Measurements from ENCODE around the gene DIP2C.

Gene DIP2C

DNA sequence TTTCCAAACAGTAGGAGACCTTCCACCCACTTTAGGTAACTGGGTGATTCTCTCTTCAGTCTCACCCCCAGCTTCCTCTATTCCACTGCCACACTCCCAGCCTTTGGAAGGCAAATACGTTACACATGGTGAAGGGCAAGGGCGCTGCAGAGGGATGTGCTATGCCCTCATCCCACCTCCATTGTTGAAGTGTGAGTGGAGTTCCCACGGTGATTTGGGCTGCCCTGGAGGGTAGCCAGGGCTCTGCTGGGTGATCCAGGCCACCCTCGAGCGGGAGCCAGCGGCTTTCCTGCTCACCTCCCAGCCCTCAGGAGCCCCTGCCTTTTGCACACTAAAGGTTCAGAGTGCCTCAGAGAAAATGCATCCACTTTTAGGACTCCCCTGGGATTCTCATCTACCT is 373.1 kb downstream of the DIP2C start:
- no peak for TF ChIP-seq CTCF (IDR thresholded peaks at IDR 0.05; ENCODE audit: control insufficient read depth, extremely low read depth, insufficient read depth)
- no peak overlapping the region for H3K4me3 ChIP-seq (ENCODE audit: low read depth, low read length)
- no peak for DNase-seq (ENCODE audit: low read depth)

- no peak for TF ChIP-seq CTCF (IDR thresholded peaks at IDR 0.05; ENCODE audit: control insufficient read depth, extremely low read depth, insufficient read depth)
- no peak for DNase-seq (ENCODE audit: low read depth)
- H3K4me3 ChIP-seq (ENCODE audit: low read depth, low read length), result no peak overlapping the region
Observed at GRCh38 chr10:314871-315270, 374.6 kb downstream of the DIP2C start.

- no peak for DNase-seq (ENCODE audit: low read depth)
- no peak for TF ChIP-seq CTCF (IDR thresholded peaks at IDR 0.05; ENCODE audit: control insufficient read depth, extremely low read depth, insufficient read depth)
- H3K4me3 ChIP-seq (ENCODE audit: low read depth, low read length), result no peak overlapping the region
Observed at GRCh38 chr10:314381-314780, 375.1 kb downstream of the DIP2C start.

DNA sequence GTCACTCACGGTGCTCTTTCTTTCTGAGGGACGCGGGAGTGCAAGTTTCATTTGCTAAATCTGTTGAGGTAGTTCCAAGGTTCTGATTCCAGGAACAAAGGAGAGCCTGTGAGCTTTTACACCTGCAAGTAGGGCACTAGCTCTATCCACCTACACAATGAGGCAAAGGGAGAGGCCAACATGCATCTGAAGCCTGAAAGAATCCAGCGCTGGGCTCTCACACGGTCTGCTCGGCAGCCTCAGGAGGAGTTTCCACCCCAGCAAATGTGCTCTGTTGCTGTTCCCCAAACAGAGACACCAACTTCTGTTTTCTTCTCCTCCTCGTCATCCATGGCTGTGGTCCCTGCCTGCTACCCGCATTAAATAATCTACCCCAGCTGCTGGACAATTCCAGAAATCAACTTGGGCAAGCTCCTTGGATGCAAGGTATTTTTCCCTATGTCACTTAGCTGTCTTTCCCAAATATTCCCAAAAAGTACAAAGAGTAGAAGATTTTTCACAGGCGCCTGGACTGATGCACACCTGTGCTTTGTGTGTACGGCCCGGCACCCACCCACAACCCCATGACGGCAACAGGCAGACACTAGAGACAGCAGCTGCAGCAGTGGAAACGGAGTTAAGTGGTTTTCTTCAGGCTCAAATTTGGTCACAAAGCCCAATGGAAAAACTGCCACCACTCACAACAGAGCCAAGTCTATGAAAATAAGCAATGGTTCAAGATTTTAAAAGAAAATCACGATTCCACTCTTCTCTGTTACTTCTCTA is 377.4 kb downstream of the DIP2C start:
- TF ChIP-seq CTCF (IDR thresholded peaks at IDR 0.05; ENCODE audit: control insufficient read depth, extremely low read depth, insufficient read depth), result no peak
- no peak for DNase-seq (ENCODE audit: low read depth)
- no peak overlapping the region for H3K4me3 ChIP-seq (ENCODE audit: low read depth, low read length)

- no peak overlapping the region for H3K4me3 ChIP-seq (ENCODE audit: low read depth, low read length)
- no peak for TF ChIP-seq CTCF (IDR thresholded peaks at IDR 0.05; ENCODE audit: control insufficient read depth, extremely low read depth, insufficient read depth)
- DNase-seq (ENCODE audit: low read depth), result no peak
Observed at GRCh38 chr10:310976-311639, 378.4 kb downstream of the DIP2C start.

DNA sequence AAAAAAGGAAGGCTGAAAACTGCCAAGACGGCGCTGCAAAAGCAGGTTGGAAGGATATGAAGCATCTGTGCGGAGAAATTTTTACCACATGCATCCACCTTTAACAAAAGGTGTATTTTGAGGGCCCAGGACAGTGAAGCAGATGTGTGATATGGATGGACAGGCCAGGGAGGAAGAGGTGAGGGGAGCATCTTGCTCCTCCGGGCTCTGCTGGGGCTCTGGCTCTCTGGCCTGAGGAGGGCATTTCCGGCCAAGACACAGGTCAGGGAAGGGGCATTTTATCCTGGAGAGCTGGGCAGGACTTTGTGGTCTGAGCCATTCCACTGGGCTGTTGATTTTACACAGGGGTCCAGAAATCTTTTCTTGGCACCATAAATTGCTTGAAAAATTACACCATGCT is 379.1 kb downstream of the DIP2C start:
- DNase-seq (ENCODE audit: low read depth), result no peak
- no peak overlapping the region for H3K4me3 ChIP-seq (ENCODE audit: low read depth, low read length)
- no peak for TF ChIP-seq CTCF (IDR thresholded peaks at IDR 0.05; ENCODE audit: control insufficient read depth, extremely low read depth, insufficient read depth)
